Ectodermal cell (in vitro differentiated cells): ENCODE measurements around the gene C2CD2L. TPM values are rescaled to one million over a fixed set of nuclear protein-coding genes. Genes with fewer than 3 reads are reported as not detected.
"Not testable (repeated sequence)": the region's sequence is repeated elsewhere in the genome, so short reads cannot be mapped to it uniquely, and the experiment has no call there.

Experiments
- H3K27ac ChIP-seq: 2 replicates; pipeline ENCODE4 v1.7.0; 2013; ENCODE audit warnings: mild to moderate bottlenecking, low read depth, low read length; ENCODE audit not compliant: insufficient read depth, poor library complexity, severe bottlenecking
- H3K27me3 ChIP-seq: 2 replicates; pipeline ENCODE4 v1.7.0; 2013; ENCODE audit warnings: mild to moderate bottlenecking, low read length; ENCODE audit not compliant: insufficient read depth, control insufficient read depth, poor library complexity, severe bottlenecking
- H3K36me3 ChIP-seq: one replicate; pipeline ENCODE4 v1.7.0; 2013; ENCODE audit warnings: low read length; ENCODE audit not compliant: control insufficient read depth, insufficient read depth
- H3K4me1 ChIP-seq: one replicate; pipeline ENCODE4 v1.7.0; 2013; ENCODE audit warnings: low read length; ENCODE audit not compliant: control insufficient read depth, insufficient read depth
- H3K4me3 ChIP-seq: 2 replicates; pipeline ENCODE4 v1.7.0; 2013; ENCODE audit warnings: low read depth, low read length, control low read depth; ENCODE audit not compliant: insufficient read depth
- H3K9me3 ChIP-seq: 2 replicates; pipeline ENCODE4 v1.7.0; 2013; ENCODE audit warnings: mild to moderate bottlenecking, low read length, moderate library complexity; ENCODE audit not compliant: control insufficient read depth
- WGBS, 2 experiments: methylation state at CpG; one replicate each; pipeline ENCODE4 v1.1.7; 2013; ENCODE audit warnings: missing lambda C conversion rate in 2 of 2; 5-methylcytosine and 5-hydroxymethylcytosine counted together
- polyA plus RNA-seq, 4 experiments: library from polyadenylated mRNA; stranded (reverse); fragments of 50-300 nt; gene quantifications; one replicate each; pipeline ENCODE4 v1.2.3, GENCODE V29; 2013

C2CD2L gene
- polyA plus RNA-seq (2013, experiment 1 of 4) = 9.2 TPM
- 6.7 TPM for polyA plus RNA-seq (2013, experiment 2 of 4)
- polyA plus RNA-seq (2013, experiment 3 of 4) = 4.4 TPM
- polyA plus RNA-seq (2013, experiment 4 of 4) = 7.2 TPM

GRCh38 chr11:119106564-119107537, at the start of gene C2CD2L:
C2CD2L (plus strand) TSS chr11:119107344; CDS start chr11:119107742, 398 bp downstream.
- Histone ChIP-seq H3K4me3 (peak within 1 kb of the TSS; percentile 74), H3K4me1 (peaks cover 8% of the 10 kb centered on the region), H3K27me3 (peaks cover 26% of the 10 kb centered on the region), H3K27ac (no peak within 1 kb of the TSS), H3K9me3 (no peaks in the 10 kb centered on the region), H3K36me3 (no peaks in the 10 kb centered on the region)
- 5% methylated on average over 48 to 49 of the region's 49 CpGs for WGBS, 2 experiments

- WGBS, 2 experiments = 90 to 97% methylated on average over 26 to 29 of the region's 35 CpGs
- H3K9me3 ChIP-seq, H3K27me3 ChIP-seq, H3K27ac ChIP-seq, H3K4me3 ChIP-seq, H3K36me3 ChIP-seq, H3K4me1 ChIP-seq: not testable (repeated sequence)
These were observed 48.0 kb upstream of the C2CD2L start for GRCh38 chr11:119059128-119059527.

GRCh38 chr11:119061256-119061655, 45.9 kb upstream of the C2CD2L start:
- no peaks in the 10 kb centered on the region for H3K36me3 ChIP-seq

GRCh38 chr11:119062779-119063178, 44.4 kb upstream of the C2CD2L start:
- WGBS, 2 experiments = 86 to 89% methylated on average over 5 of the region's 5 CpGs
- Histone ChIP-seq H3K4me3 (no peak overlapping the region), H3K4me1 (no peaks in the 10 kb centered on the region), H3K36me3 (no peaks in the 10 kb centered on the region), H3K27me3 (no peaks in the 10 kb centered on the region), H3K27ac (no peak overlapping the region), H3K9me3 (no peaks in the 10 kb centered on the region)

More at GRCh38 chr11:119061256-119061655, 45.9 kb upstream of the C2CD2L start:
- H3K4me3 ChIP-seq = no peak overlapping the region
- H3K9me3 ChIP-seq = no peaks in the 10 kb centered on the region
- H3K27ac ChIP-seq = no peak overlapping the region
- H3K4me1 ChIP-seq = no peaks in the 10 kb centered on the region
- H3K27me3 ChIP-seq = no peaks in the 10 kb centered on the region
- WGBS, 2 experiments = 87 to 89% methylated on average over 3 of the region's 3 CpGs

- H3K27ac ChIP-seq = no peak overlapping the region
- no peak overlapping the region for H3K4me3 ChIP-seq
- no peaks in the 10 kb centered on the region for H3K4me1 ChIP-seq
- WGBS, 2 experiments = 55 to 58% methylated on average over 4 of the region's 4 CpGs
- no peaks in the 10 kb centered on the region for H3K36me3 ChIP-seq
- H3K27me3 ChIP-seq = no peaks in the 10 kb centered on the region
- H3K9me3 ChIP-seq = no peaks in the 10 kb centered on the region
These were observed 41.8 kb upstream of the C2CD2L start for GRCh38 chr11:119065369-119065768.

GRCh38 chr11:119067371-119068222, 39.5 kb upstream of the C2CD2L start, which contains the start of gene VPS11:
VPS11 (plus strand) TSS chr11:119067818; CDS start chr11:119067824, 6 bp downstream.
- peak within 1 kb of the TSS; percentile 93 for H3K4me3 ChIP-seq
- H3K9me3 ChIP-seq = no peaks in the 10 kb centered on the region
- 1% methylated on average over 49 of the region's 49 CpGs for WGBS, 2 experiments
- H3K36me3 ChIP-seq = no peaks in the 10 kb centered on the region
- no peaks in the 10 kb centered on the region for H3K4me1 ChIP-seq
- H3K27ac ChIP-seq = peak within 1 kb of the TSS; percentile 74
- H3K27me3 ChIP-seq = no peaks in the 10 kb centered on the region

- H3K36me3 ChIP-seq = peaks cover 51% of the 10 kb centered on the region
- H3K4me3 ChIP-seq = no peak overlapping the region
- 96% methylated on average over 11 of the region's 11 CpGs for WGBS, 2 experiments
- H3K4me1 ChIP-seq = no peaks in the 10 kb centered on the region
- H3K9me3 ChIP-seq = no peaks in the 10 kb centered on the region
- no peak overlapping the region for H3K27ac ChIP-seq
- no peaks in the 10 kb centered on the region for H3K27me3 ChIP-seq
These were observed 29.3 kb upstream of the C2CD2L start for GRCh38 chr11:119077839-119078238.

- no peaks in the 10 kb centered on the region for H3K4me1 ChIP-seq
- no peaks in the 10 kb centered on the region for H3K9me3 ChIP-seq
- no peaks in the 10 kb centered on the region for H3K27me3 ChIP-seq
- peaks cover 41% of the 10 kb centered on the region for H3K36me3 ChIP-seq
- WGBS, 2 experiments = 93 to 94% methylated on average over 19 of the region's 19 CpGs
- H3K27ac ChIP-seq = no peak overlapping the region
- no peak overlapping the region for H3K4me3 ChIP-seq
These were observed 28.3 kb upstream of the C2CD2L start for GRCh38 chr11:119078675-119079420.

- WGBS, 2 experiments = 92 to 93% methylated on average over 7 of the region's 7 CpGs
- H3K27me3 ChIP-seq = no peaks in the 10 kb centered on the region
- H3K9me3 ChIP-seq = no peaks in the 10 kb centered on the region
- H3K4me3 ChIP-seq = no peak overlapping the region
- H3K36me3 ChIP-seq = peaks cover 34% of the 10 kb centered on the region
- H3K4me1 ChIP-seq = no peaks in the 10 kb centered on the region
- no peak overlapping the region for H3K27ac ChIP-seq
These were observed 25.4 kb upstream of the C2CD2L start for GRCh38 chr11:119081682-119082260.
